Natural killer cell (primary cell): ENCODE measurements around the gene ACAP1. TPM values are rescaled to one million over a fixed set of nuclear protein-coding genes. Genes with fewer than 3 reads are reported as not detected.

Experiments used
- ATAC-seq, 3 donors: fragments of 150-1000 bp in 2 of 3; fragments of 200-7000 bp in 1 of 3; cut with Tn5 transposase; 1 replicate in 1 of 3; 2 replicates in 2 of 3; pipeline ENCODE4 v1.10.0; 2021; ENCODE audit warnings: mild to moderate bottlenecking in 2 of 3, moderate library complexity in 2 of 3
- DNase-seq, 2 donors: peaks; one replicate each; pipeline versions ENCODE4 v3.0.0 to v3.0.0-alpha.2; 2013 to 2021; ENCODE audit warnings: mixed read lengths in 1 of 2
- H3K27ac ChIP-seq: one replicate; pipeline ENCODE4 v1.5.1; 2013; ENCODE audit warnings: mild to moderate bottlenecking, low read length
- H3K27me3 ChIP-seq: one replicate; pipeline ENCODE4 v1.6.1; 2013; ENCODE audit warnings: low read length; ENCODE audit not compliant: control insufficient read depth, insufficient read depth
- H3K36me3 ChIP-seq: one replicate; pipeline ENCODE4 v1.6.1; 2013; ENCODE audit warnings: low read length; ENCODE audit not compliant: control insufficient read depth, insufficient read depth
- H3K4me1 ChIP-seq: one replicate; pipeline ENCODE4 v1.6.1; 2013; ENCODE audit warnings: low read length; ENCODE audit not compliant: control insufficient read depth, insufficient read depth
- H3K4me3 ChIP-seq: one replicate; pipeline ENCODE4 v1.5.1; 2013; ENCODE audit warnings: low read length
- H3K9me3 ChIP-seq: one replicate; pipeline ENCODE4 v1.6.1; 2013; ENCODE audit warnings: low read length; ENCODE audit not compliant: control insufficient read depth, insufficient read depth
- H3K27ac Mint-ChIP-seq, 2 donors: one replicate each; pipeline ENCODE4 v1.8.0; 2022; ENCODE audit warnings: mild to moderate bottlenecking in 2 of 2, mixed read lengths in 2 of 2, moderate library complexity in 1 of 2
- H3K27me3 Mint-ChIP-seq, 2 donors: one replicate each; pipeline ENCODE4 v1.8.0; 2022; ENCODE audit warnings: low read depth in 2 of 2, mixed read lengths in 2 of 2
- H3K36me3 Mint-ChIP-seq: one replicate; pipeline ENCODE4 v1.8.0; 2022; ENCODE audit warnings: mixed read lengths
- H3K4me1 Mint-ChIP-seq, 2 donors: one replicate each; pipeline ENCODE4 v1.8.0; 2022; ENCODE audit warnings: mixed read lengths in 2 of 2
- H3K4me3 Mint-ChIP-seq: one replicate; pipeline ENCODE4 v1.8.0; 2022; ENCODE audit warnings: mild to moderate bottlenecking, moderate library complexity, mixed read lengths
- H3K9me3 Mint-ChIP-seq, 2 donors: one replicate each; pipeline ENCODE4 v1.8.0; 2022; ENCODE audit warnings: mixed read lengths in 2 of 2
- WGBS: methylation state at CpG from one replicate; pipeline ENCODE4 v1.1.7; 2013; ENCODE audit warnings: missing lambda C conversion rate; ENCODE audit not compliant: insufficient coverage; 5-methylcytosine and 5-hydroxymethylcytosine counted together
- intact Hi-C: fragments of 100-400 bp; cut with micrococcal nuclease; formaldehyde crosslinking; loops from one replicate; pipeline ENCODE4 v1.14.2; 2022
- total RNA-seq, 4 donors: library from RNA; stranded (reverse); fragments of 120-200 nt in 1 of 4; gene quantifications; one replicate each; pipeline versions ENCODE4 v1.2.3 to v1.2.4, GENCODE V29; 2013 to 2022
- TF ChIP-seq, protein P1 (sequence below): fragments of 200-600 bp; IDR thresholded peaks from one replicate; pipeline ENCODE4 v1.8.0; 2022; ENCODE audit warnings: antibody characterized with exemption

ACAP1 gene
- total RNA-seq, 3 donors from 2014 or later (not counting 1 experiment from before 2014, with no cell fraction given) = 526 to 590 (median 540) TPM

DNA sequence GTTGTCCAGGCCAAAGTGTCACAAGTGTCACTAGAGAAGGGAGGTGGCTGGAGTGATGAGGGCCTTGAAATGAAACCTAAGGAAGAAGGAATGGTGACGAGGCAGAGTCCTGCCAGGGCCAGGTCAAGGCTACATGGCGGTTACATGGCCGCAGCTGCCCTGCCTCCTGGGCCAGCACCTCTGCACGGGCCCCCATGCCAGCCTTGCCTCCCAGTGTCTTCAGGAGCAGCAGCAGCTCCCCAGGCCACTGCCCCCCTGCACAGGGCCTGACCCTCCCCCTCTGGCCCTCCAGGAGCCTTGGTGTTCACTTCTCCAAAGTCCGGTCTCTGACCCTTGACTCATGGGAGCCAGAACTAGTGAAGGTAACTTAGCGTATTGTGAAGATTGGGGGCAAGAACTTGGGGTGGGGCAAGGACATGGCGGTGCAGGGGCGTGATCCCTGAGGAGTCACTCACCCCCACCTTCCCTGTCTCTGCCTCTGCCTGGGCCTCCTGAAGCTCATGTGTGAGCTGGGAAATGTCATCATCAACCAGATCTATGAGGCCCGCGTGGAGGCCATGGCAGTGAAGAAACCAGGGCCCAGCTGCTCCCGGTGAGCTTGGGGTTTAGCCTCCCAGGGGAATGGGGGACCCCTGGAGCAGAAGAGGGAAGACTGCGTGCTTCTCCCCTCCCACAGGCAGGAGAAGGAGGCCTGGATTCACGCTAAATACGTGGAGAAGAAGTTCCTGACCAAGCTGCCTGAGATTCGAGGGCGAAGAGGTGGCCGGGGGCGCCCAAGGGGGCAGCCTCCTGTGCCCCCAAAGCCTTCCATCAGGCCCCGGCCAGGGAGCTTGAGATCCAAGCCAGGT is 11.5 kb downstream of the ACAP1 start:
- H3K4me1 Mint-ChIP-seq = peaks cover 7 to 39% of the 10 kb centered on the region in 2 donors
- WGBS = 95% methylated on average over 18 of the region's 19 CpGs

DNA sequence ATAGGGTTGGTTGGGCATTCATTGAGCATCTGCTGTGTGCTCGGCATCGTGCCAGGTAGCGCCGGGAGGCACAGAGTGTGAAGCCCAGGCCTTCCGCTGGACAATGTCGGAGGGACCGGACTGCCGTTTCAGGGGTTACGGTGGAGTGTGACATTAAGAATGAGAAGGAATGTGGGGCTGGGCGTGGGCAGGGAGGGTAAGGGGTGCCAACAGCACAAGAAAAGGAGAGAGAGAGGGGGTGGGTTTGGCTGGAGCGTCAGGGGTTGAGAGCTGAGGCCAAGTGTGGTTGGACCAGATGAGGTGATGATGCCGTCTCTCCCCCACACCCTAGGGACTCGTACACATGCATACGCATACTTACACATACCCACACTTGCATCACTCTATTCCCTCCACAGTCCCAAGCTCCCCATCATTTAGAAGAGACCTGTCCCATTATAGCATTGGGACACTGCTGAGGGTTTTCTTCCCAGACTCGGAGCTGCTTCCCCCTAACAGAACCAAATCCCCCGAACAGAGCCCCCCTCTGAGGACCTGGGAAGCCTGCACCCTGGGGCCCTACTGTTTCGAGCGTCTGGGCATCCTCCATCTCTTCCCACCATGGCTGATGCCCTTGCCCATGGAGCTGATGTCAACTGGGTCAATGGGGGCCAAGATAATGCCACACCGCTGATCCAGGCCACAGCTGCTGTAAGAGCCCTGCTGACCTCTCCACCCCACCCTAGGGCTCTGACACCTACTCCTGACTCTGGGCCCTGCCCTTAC is 12.3 kb downstream of the ACAP1 start:
- Histone ChIP-seq H3K36me3 (peaks cover 49% of the 10 kb centered on the region), H3K9me3 (no peaks in the 10 kb centered on the region), H3K27ac (no peak overlapping the region), H3K4me3 (no peak overlapping the region), H3K4me1 (peaks cover 24% of the 10 kb centered on the region), H3K27me3 (no peaks in the 10 kb centered on the region)
- DNase-seq = no peak
- H3K4me1 Mint-ChIP-seq = peaks cover 9 to 44% of the 10 kb centered on the region in 2 donors
- no peak for ATAC-seq
- WGBS = 92% methylated on average over 18 of the region's 19 CpGs
- no peaks in the 10 kb centered on the region for H3K36me3 Mint-ChIP-seq
- no peaks in the 10 kb centered on the region for H3K9me3 Mint-ChIP-seq
- TF ChIP-seq, protein P1, sequence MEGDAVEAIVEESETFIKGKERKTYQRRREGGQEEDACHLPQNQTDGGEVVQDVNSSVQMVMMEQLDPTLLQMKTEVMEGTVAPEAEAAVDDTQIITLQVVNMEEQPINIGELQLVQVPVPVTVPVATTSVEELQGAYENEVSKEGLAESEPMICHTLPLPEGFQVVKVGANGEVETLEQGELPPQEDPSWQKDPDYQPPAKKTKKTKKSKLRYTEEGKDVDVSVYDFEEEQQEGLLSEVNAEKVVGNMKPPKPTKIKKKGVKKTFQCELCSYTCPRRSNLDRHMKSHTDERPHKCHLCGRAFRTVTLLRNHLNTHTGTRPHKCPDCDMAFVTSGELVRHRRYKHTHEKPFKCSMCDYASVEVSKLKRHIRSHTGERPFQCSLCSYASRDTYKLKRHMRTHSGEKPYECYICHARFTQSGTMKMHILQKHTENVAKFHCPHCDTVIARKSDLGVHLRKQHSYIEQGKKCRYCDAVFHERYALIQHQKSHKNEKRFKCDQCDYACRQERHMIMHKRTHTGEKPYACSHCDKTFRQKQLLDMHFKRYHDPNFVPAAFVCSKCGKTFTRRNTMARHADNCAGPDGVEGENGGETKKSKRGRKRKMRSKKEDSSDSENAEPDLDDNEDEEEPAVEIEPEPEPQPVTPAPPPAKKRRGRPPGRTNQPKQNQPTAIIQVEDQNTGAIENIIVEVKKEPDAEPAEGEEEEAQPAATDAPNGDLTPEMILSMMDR = no peak
- no peaks in the 10 kb centered on the region for H3K27me3 Mint-ChIP-seq
- intact Hi-C loops = no loop called here
- no peak overlapping the region for H3K4me3 Mint-ChIP-seq
- H3K27ac Mint-ChIP-seq = peak overlapping the region; percentile 65 to 89

More for the DNA sequence above, 11.5 kb downstream of the ACAP1 start:
- Histone ChIP-seq H3K9me3 (no peaks in the 10 kb centered on the region), H3K36me3 (peaks cover 57% of the 10 kb centered on the region), H3K4me1 (peaks cover 16% of the 10 kb centered on the region), H3K4me3 (no peak overlapping the region), H3K27me3 (no peaks in the 10 kb centered on the region), H3K27ac (no peak overlapping the region)
- H3K4me3 Mint-ChIP-seq = no peak overlapping the region
- ATAC-seq = no peak
- no peaks in the 10 kb centered on the region for H3K9me3 Mint-ChIP-seq
- no peaks in the 10 kb centered on the region for H3K27me3 Mint-ChIP-seq
- DNase-seq = no peak
- H3K27ac Mint-ChIP-seq = peak overlapping the region; percentile 58 to 89
- TF ChIP-seq, protein P1 = no peak
- intact Hi-C loops = no loop called here
- no peaks in the 10 kb centered on the region for H3K36me3 Mint-ChIP-seq

DNA sequence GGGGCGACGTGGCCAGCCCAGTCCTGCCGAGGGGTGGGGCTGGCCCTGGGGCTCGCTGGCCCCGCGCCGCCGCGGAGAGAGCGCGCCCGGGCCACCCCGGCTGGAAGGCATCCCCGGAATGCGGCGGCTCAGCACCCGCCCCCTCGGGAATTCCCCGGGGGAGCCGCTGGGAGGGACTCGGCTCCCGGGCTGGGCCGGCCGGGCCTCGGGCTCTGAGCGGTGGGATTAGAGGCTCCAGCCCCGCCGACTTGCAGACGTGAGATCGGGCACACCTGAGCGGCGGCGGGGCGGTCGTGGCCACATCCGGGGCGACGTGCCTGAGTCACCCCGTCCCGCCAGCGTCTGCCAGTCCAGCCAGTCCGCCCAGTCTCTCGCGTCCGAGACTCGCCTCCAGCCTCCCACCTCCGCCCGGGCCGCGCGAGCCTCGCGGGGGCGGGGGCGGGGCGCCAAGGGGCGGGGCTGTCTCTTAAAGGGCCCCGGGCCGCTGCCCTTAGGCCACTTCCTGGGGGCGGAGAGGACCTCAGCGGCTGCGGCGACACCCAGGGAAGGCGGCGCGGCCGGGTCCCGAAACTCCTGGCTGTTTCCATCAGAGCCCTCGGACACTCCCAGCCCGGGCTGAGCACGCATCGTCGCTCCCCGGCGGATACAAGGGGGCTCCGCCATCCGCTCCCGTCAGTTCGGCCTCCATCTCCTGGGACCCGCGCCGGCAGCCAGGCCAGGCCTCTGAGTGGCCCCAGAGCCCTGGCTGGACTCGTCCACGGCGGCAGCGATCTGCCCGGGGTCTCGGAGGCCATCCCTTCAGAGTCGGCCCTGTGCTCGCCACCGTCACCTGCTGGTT is 15.6 kb downstream of the ACAP1 start, which contains the start of gene KCTD11:
KCTD11 (plus strand) TSS at position 498 of the 838 bp plus-strand sequence.
- Mint-ChIP-seq H3K36me3 (no peaks in the 10 kb centered on the region), H3K27ac (peak within 1 kb of the TSS; percentile 89), H3K4me3 (peak within 1 kb of the TSS; percentile 97), H3K9me3 (no peaks in the 10 kb centered on the region), H3K27me3 (no peaks in the 10 kb centered on the region), H3K4me1 (peaks cover 9 to 59% of the 10 kb centered on the region in 2 donors)
- peak; percentile 79 to 83 for DNase-seq
- 2% methylated on average over 91 of the region's 91 CpGs for WGBS
- H3K27me3 ChIP-seq = no peaks in the 10 kb centered on the region
- intact Hi-C loops = loop anchor here (5.0 to 10.0 kb wide), 2 partner anchors 85 to 333 kb away; partner anchors contain the start of genes FGF11, TMEM102, TP53 and WRAP53
- H3K36me3 ChIP-seq = peaks cover 21% of the 10 kb centered on the region
- H3K27ac ChIP-seq = peak within 1 kb of the TSS; percentile 95
- ATAC-seq = peak; percentile 75 to 88 (median 78)
- no peaks in the 10 kb centered on the region for H3K9me3 ChIP-seq
- TF ChIP-seq, protein P1 = peak; percentile 1
- H3K4me1 ChIP-seq = peaks cover 45% of the 10 kb centered on the region
- H3K4me3 ChIP-seq = peak within 1 kb of the TSS; percentile 84
